Activated T-cell treated with anti-CD3 and anti-CD28 coated beads, Interleukin-2, amount 50 U/mL, for 24 hours (primary cell): ENCODE measurements around the gene ITPRID1.

Experiments
- DNase-seq: peaks from one replicate; pipeline ENCODE4 v3.0.0-alpha.2; 2020
- H3K27ac Mint-ChIP-seq: 2 replicates; pipeline ENCODE4 v1.8.0; 2020; ENCODE audit warnings: mild to moderate bottlenecking, mixed read lengths
- H3K27me3 Mint-ChIP-seq: 2 replicates; pipeline ENCODE4 v1.8.0; 2020; ENCODE audit warnings: mixed read lengths
- H3K36me3 Mint-ChIP-seq: 2 replicates; pipeline ENCODE4 v1.8.0; 2020; ENCODE audit warnings: low read depth, mixed read lengths
- H3K4me1 Mint-ChIP-seq: 2 replicates; pipeline ENCODE4 v1.8.0; 2020; ENCODE audit warnings: low read depth, mixed read lengths
- H3K4me3 Mint-ChIP-seq: 2 replicates; pipeline ENCODE4 v1.8.0; 2020; ENCODE audit warnings: mild to moderate bottlenecking, moderate library complexity, mixed read lengths
- H3K9me3 Mint-ChIP-seq: 2 replicates; pipeline ENCODE4 v1.8.0; 2020; ENCODE audit warnings: mixed read lengths

ITPRID1 gene

DNA sequence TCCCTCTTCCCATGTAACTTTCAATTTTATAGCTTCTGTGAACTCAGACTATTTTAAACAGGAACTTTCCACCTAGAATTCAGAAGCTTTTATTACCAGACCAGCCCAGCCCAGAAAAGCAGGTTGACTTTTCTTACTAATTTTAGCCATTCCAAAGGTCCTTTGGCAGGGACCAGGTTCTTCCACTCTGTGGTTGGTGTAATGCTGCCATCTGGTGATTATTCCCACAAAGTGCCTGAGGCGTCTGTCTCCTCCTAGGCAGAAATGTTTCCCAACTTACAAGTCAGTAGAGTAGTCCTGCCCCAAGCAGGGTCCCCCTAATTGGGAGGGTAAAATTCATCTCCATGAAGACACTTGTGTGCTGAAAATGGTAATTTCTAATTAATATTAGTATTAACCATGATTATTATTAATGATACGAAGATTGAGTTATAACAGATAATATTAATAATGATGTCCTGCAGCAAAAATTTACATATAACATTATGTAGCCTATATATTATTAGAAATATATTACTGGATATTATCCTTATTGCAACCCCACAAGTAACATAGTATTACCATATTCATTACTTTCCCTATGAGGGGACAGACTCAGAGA, 120.1 kb downstream of the ITPRID1 start:
- no peaks in the 10 kb centered on the region for H3K4me1 Mint-ChIP-seq
- DNase-seq, result no peak
- no peak overlapping the region for H3K27ac Mint-ChIP-seq

DNA sequence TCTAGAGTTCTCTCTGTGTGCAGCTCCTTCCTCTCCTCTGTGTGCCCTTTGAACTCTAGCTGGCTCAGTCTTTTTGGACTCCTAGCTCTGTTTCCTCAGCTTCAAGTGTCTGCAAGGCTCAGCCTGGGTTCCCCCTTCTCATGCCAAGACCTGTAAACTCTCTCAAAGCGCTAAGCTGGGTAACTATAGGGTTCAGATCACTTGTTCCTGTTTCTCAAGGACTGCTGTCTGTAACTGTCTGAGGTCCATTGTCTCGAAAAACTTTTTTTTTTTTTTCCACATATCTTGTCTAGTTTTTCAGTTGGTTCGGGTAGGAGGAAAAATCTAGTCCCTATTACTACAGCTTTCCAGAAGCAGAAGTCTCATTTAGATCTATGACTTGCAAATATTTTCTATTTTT, 126.5 kb downstream of the ITPRID1 start:
- Mint-ChIP-seq H3K4me1 (no peaks in the 10 kb centered on the region), H3K36me3 (no peaks in the 10 kb centered on the region), H3K4me3 (no peak overlapping the region), H3K9me3 (no peaks in the 10 kb centered on the region), H3K27ac (no peak overlapping the region), H3K27me3 (no peaks in the 10 kb centered on the region)
- DNase-seq, result no peak

More for the DNA sequence above, 120.1 kb downstream of the ITPRID1 start:
- Mint-ChIP-seq H3K4me3 (no peak overlapping the region), H3K36me3 (no peaks in the 10 kb centered on the region), H3K27me3 (no peaks in the 10 kb centered on the region), H3K9me3 (no peaks in the 10 kb centered on the region)

- Mint-ChIP-seq H3K4me1 (no peaks in the 10 kb centered on the region), H3K36me3 (no peaks in the 10 kb centered on the region), H3K27me3 (no peaks in the 10 kb centered on the region), H3K27ac (no peak overlapping the region), H3K4me3 (no peak overlapping the region), H3K9me3 (no peaks in the 10 kb centered on the region)
- no peak for DNase-seq
These were observed 128.8 kb downstream of the ITPRID1 start for GRCh38 chr7:31642681-31643115.

GRCh38 chr7:31646942-31647341, 133.1 kb downstream of the ITPRID1 start:
- no peak for DNase-seq
- Mint-ChIP-seq H3K4me1 (no peaks in the 10 kb centered on the region), H3K9me3 (no peaks in the 10 kb centered on the region), H3K36me3 (no peaks in the 10 kb centered on the region), H3K27ac (no peak overlapping the region), H3K4me3 (no peak overlapping the region), H3K27me3 (no peaks in the 10 kb centered on the region)

- H3K4me1 Mint-ChIP-seq, result no peaks in the 10 kb centered on the region
- H3K9me3 Mint-ChIP-seq, result no peaks in the 10 kb centered on the region
- no peak overlapping the region for H3K4me3 Mint-ChIP-seq
- H3K36me3 Mint-ChIP-seq, result no peaks in the 10 kb centered on the region
- no peak for DNase-seq
- no peaks in the 10 kb centered on the region for H3K27me3 Mint-ChIP-seq
- H3K27ac Mint-ChIP-seq, result no peak overlapping the region
These were observed 133.6 kb downstream of the ITPRID1 start for GRCh38 chr7:31647511-31647910.

DNA sequence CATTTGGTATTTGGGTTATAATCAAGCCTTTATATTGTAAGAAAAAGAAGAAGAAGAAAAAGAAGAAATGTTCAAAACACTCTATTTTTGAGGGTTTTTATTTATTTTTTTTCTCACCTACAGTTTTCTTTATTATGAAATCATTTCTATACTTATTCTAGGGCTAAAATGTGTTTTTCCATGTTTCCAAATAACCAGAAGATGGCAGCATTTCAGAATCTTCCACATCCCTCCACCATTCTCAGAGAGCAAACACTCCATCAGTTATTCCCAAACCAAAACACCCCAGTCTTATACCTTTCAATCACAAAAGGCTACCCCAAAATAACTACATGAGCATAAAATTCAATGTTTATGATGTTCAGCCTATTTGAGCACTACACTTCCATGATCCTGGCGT, 134.4 kb downstream of the ITPRID1 start:
- no peaks in the 10 kb centered on the region for H3K4me1 Mint-ChIP-seq
- H3K9me3 Mint-ChIP-seq, result no peaks in the 10 kb centered on the region
- no peaks in the 10 kb centered on the region for H3K27me3 Mint-ChIP-seq
- H3K27ac Mint-ChIP-seq, result no peak overlapping the region
- DNase-seq, result no peak
- no peak overlapping the region for H3K4me3 Mint-ChIP-seq
- H3K36me3 Mint-ChIP-seq, result no peaks in the 10 kb centered on the region

DNA sequence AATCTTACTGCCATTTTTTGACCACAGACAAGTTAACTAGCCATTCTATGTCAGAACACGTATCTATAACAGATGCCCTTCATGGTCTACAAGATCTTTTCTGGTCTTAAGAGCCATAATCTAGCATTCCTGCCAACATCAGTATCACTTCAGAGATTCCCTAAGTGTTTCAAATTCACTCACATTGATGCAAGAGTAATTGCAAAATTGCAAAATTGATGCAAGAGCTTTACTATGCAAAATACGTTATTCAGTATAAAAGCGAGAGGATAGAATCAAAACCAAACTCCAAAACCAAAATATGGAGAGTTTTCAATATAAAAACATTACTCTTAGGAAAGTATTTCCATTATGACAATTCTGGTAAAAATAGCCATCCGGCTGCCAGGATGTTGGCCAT, 135.0 kb downstream of the ITPRID1 start:
- Mint-ChIP-seq H3K9me3 (no peaks in the 10 kb centered on the region), H3K4me1 (no peaks in the 10 kb centered on the region), H3K27ac (no peak overlapping the region), H3K4me3 (no peak overlapping the region), H3K36me3 (no peaks in the 10 kb centered on the region), H3K27me3 (no peaks in the 10 kb centered on the region)
- DNase-seq, result no peak

DNA sequence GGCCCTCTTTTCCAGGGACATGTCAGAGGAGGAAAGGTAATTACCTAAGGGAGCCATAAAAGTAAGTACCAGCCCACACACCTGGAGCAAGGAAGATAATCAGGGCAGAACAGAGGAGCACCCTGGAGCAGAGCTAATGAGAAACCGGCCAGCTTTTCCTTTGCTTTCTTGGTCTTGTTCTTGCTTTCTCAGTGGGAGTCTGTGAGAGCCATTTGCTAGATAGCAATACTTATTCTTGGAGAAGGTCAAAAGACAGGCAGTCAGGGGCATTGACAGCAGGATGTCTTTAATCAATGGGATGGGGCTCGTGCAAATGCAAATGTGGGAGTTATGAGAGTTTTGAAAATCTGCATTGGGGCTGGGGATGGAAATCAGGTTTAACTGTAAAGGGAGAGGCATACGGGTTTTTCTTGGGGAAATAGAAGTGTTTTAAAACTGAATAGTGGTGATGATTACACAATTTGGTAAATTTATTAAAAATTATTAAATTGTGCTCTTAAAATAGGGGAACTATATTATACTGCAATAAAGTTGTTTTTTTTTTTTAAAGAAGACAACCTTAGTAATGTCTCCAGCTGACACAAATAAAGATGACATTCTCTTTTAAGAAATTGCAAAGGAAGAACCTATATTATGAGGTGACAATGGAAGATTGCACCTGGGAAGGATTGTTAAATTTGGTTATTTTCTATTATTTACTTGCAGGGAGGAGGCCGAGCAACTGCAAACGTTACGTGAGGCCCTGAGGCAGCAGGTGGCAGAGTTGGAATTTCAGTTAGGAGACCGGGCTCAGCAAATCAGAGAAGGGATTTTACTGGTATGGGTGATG, 137.6 kb downstream of the ITPRID1 start:
- H3K27me3 Mint-ChIP-seq, result no peaks in the 10 kb centered on the region
- no peak overlapping the region for H3K27ac Mint-ChIP-seq
- H3K9me3 Mint-ChIP-seq, result no peaks in the 10 kb centered on the region
- H3K36me3 Mint-ChIP-seq, result no peaks in the 10 kb centered on the region
- no peak overlapping the region for H3K4me3 Mint-ChIP-seq
- no peaks in the 10 kb centered on the region for H3K4me1 Mint-ChIP-seq
- DNase-seq, result no peak

DNA sequence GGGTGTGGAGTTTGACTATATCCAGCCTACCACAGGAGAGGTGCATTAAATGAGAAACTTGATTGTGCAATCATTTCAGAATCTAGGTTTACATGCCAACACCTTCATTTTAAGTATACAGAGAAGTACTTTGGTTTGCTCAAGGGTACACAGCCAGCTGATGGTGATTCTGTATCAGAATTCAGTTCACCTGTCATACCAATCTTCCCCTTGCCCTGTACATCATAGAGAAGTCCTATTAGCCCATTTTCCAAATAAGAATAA, 138.1 kb downstream of the ITPRID1 start:
- Mint-ChIP-seq H3K9me3 (no peaks in the 10 kb centered on the region), H3K36me3 (no peaks in the 10 kb centered on the region), H3K4me3 (no peak overlapping the region), H3K27ac (no peak overlapping the region), H3K27me3 (no peaks in the 10 kb centered on the region), H3K4me1 (no peaks in the 10 kb centered on the region)
- DNase-seq, result no peak

- no peak overlapping the region for H3K4me3 Mint-ChIP-seq
- H3K27ac Mint-ChIP-seq, result no peak overlapping the region
- H3K36me3 Mint-ChIP-seq, result no peaks in the 10 kb centered on the region
- no peaks in the 10 kb centered on the region for H3K4me1 Mint-ChIP-seq
- H3K27me3 Mint-ChIP-seq, result no peaks in the 10 kb centered on the region
- peaks cover 10% of the 10 kb centered on the region for H3K9me3 Mint-ChIP-seq
- DNase-seq, result no peak
These were observed 149.2 kb downstream of the ITPRID1 start for GRCh38 chr7:31663072-31663471.

- H3K27me3 Mint-ChIP-seq, result no peaks in the 10 kb centered on the region
- H3K4me1 Mint-ChIP-seq, result no peaks in the 10 kb centered on the region
- H3K9me3 Mint-ChIP-seq, result peaks cover 10% of the 10 kb centered on the region
- DNase-seq, result no peak
- no peak overlapping the region for H3K27ac Mint-ChIP-seq
- no peaks in the 10 kb centered on the region for H3K36me3 Mint-ChIP-seq
- no peak overlapping the region for H3K4me3 Mint-ChIP-seq
These were observed 151.0 kb downstream of the ITPRID1 start for GRCh38 chr7:31664890-31665289.

GRCh38 chr7:31665546-31665945, 151.7 kb downstream of the ITPRID1 start:
- Mint-ChIP-seq H3K4me1 (no peaks in the 10 kb centered on the region), H3K27me3 (no peaks in the 10 kb centered on the region), H3K9me3 (peaks cover 8% of the 10 kb centered on the region), H3K36me3 (no peaks in the 10 kb centered on the region), H3K27ac (no peak overlapping the region), H3K4me3 (no peak overlapping the region)
- DNase-seq, result no peak

- Mint-ChIP-seq H3K4me3 (no peak overlapping the region), H3K27me3 (no peaks in the 10 kb centered on the region), H3K4me1 (no peaks in the 10 kb centered on the region), H3K36me3 (no peaks in the 10 kb centered on the region), H3K9me3 (peaks cover 3% of the 10 kb centered on the region), H3K27ac (no peak overlapping the region)
- DNase-seq, result no peak
These were observed 155.6 kb downstream of the ITPRID1 start for GRCh38 chr7:31669461-31669860.

GRCh38 chr7:31679574-31680305, 165.8 kb downstream of the ITPRID1 start:
- Mint-ChIP-seq H3K27ac (no peak overlapping the region), H3K36me3 (no peaks in the 10 kb centered on the region), H3K9me3 (peaks cover 3% of the 10 kb centered on the region), H3K27me3 (no peaks in the 10 kb centered on the region), H3K4me3 (no peak overlapping the region), H3K4me1 (no peaks in the 10 kb centered on the region)
- DNase-seq, result no peak
